Lower leg skin (tissue), 3 donors: ENCODE data around the gene POLDIP2.

ENCODE experiments used
- CTCF ChIP-seq, 3 donors: fragments of 450-650 bp; IDR thresholded peaks; one replicate each; pipeline ENCODE4 v1.5.1; 2016; ENCODE audit warnings: antibody characterized with exemption in 3 of 3, mild to moderate bottlenecking in 3 of 3, moderate library complexity in 2 of 3
- POLR2A ChIP-seq, 2 donors: fragments of 450-650 bp; IDR thresholded peaks; one replicate each; pipeline ENCODE4 v1.6.1; 2016 to 2017; ENCODE audit warnings: antibody characterized with exemption in 2 of 2, mild to moderate bottlenecking in 1 of 2, moderate library complexity in 1 of 2

- TF ChIP-seq CTCF (IDR thresholded peaks at IDR 0.05) (no peak), POLR2A (IDR thresholded peaks at IDR 0.05) (no peak)
Measured at GRCh38 chr17:28397275-28397674, 39.9 kb upstream of the POLDIP2 start.
